GM10266 (cell line): ENCODE data around the gene PUM2.
"Not testable (repeated sequence)": the region's sequence is repeated elsewhere in the genome, so short reads cannot be mapped to it uniquely, and the experiment has no call there.

Experiments used
- DNase-seq: peaks from one replicate; pipeline ENCODE4 v3.0.0; 2012; ENCODE audit errors: extremely low spot score
- CTCF ChIP-seq: IDR thresholded peaks from 2 replicates; pipeline ENCODE4 v1.5.1; 2012; ENCODE audit warnings: mild to moderate bottlenecking, low read depth; ENCODE audit not compliant: control insufficient read depth, insufficient read depth; ENCODE audit errors: missing control alignments

PUM2 gene

DNA sequence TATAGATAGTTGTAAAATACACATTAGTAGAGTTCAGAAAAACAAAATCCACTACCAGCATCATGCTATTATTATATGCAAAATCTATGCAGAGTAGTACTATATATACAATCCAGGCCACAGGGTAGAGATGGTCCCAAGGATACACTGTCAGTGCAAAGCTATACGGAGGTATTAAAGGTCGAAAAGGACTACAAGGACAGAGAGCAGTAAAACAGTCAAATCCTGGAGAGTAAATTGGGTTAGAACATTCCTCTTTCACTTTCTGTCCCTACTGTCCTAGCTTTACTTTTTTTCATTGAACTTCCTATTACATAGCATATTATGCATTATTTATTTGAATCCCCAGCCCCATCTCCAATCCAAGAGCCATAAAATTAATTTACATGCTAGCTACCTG, 86.0 kb downstream of the PUM2 start:
- DNase-seq, result no peak

GRCh38 chr2:20257411-20257810, 93.2 kb downstream of the PUM2 start:
- no peak for TF ChIP-seq CTCF

More for the DNA sequence above, 86.0 kb downstream of the PUM2 start:
- no peak for TF ChIP-seq CTCF

DNA sequence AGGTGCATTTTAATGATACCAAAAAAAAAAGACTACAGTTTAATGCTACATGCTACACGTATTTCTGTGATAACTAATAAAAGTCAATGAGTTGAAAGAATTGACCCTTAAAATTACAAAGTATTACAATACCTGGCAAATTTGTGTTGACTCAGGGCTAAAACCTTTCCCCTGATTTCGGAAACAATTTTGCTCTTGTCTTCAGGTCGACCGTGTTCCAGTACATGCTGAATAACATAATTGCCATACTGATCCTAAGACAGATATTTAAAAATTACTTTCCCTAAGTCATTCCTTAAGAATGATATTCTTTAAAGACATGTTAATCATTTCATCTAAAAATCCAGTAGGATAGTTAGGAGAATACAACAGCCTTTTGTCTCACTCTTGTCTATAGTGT, 95.9 kb downstream of the PUM2 start:
- no peak for TF ChIP-seq CTCF

More at GRCh38 chr2:20257411-20257810, 93.2 kb downstream of the PUM2 start:
- DNase-seq, result no peak

GRCh38 chr2:20250436-20250835, 100.2 kb downstream of the PUM2 start:
- TF ChIP-seq CTCF, result no peak

More for the DNA sequence above, 95.9 kb downstream of the PUM2 start:
- no peak for DNase-seq

GRCh38 chr2:20249170-20249569, 101.5 kb downstream of the PUM2 start:
- DNase-seq, result no peak
- no peak for TF ChIP-seq CTCF

More at GRCh38 chr2:20250436-20250835, 100.2 kb downstream of the PUM2 start:
- DNase-seq, result no peak

- TF ChIP-seq CTCF, result no peak
- no peak for DNase-seq
Observed at GRCh38 chr2:20247084-20247483, 103.6 kb downstream of the PUM2 start.

DNA sequence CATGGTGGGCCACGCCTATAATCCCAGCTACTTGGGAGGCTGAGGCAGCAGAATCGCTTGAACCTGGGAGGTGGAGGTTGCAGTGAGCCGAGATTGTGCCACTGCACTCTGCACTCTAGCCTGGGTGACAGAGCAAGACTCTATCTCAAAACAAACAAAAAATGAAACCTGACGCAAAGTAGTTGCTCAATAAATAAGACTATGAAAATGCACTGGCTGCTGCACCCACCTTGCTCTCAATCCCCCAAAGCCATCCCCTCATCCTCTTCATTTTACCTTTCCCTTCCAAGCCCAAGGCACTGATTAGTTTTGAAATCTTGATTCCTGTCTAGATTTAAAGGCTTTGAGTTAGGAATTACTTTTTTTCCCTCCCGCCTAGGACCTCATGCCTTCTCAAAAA, 107.0 kb downstream of the PUM2 start:
- not testable (repeated sequence) for DNase-seq

DNA sequence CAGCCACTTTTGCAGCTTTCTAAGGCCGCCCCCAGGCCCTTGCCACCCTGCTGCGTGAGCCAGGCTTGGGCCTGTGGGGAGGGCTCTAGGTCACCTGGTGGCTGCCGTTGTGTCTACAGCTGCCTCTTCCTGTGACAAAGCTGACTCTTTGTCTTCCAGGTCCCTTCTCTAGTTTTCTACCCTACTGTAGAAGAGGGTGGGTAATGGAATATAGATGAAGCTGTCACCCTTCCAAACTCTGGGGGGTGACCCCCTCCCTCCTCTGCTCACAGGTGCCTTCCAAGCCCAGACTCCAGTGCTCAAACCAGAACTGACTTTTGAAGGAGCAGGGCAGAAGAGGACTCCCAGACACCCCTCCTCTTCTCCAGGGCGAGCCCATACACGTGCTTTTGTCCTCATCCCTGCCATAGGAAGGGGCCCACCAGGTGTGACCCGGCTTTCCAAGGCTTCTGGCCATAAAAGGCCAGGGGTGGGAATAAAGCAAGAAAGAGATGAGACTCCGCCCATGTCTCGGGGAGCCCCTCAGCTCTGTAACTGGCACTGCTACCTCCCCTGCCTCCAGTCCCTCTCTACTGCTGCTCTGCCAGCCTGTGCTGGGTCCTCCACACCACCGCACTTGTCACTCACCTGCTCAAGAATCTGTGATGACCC, 107.8 kb downstream of the PUM2 start:
- DNase-seq, result no peak
- no peak for TF ChIP-seq CTCF
